Natural killer cell treated with Interleukin-12 subunit alpha and Interleukin-12 subunit beta and Interleukin-15 and Interleukin-18, amount 100 ng/mL, for 72 hours (primary cell): ENCODE measurements around the gene PRKAR1B. TPM values are rescaled to one million over a fixed set of nuclear protein-coding genes. Genes with fewer than 3 reads are reported as not detected.
A peak's percentile ranks its signal among the peaks of the same experiment; 100 is the strongest.

Experiments
- ATAC-seq, 2 donors: fragments of 150-1000 bp; cut with Tn5 transposase in 1 of 2; sonication (Bioruptor Pico), chemical (Tn5 transposase) in 1 of 2; 2 replicates each; pipeline ENCODE4 v1.10.0; 2021
- DNase-seq: peaks from one replicate; pipeline ENCODE4 v3.0.0; 2022; ENCODE audit warnings: low spot score
- H3K27ac Mint-ChIP-seq, 2 donors: 1 replicate in 1 of 2; 2 replicates in 1 of 2; pipeline ENCODE4 v1.8.0; 2022; ENCODE audit warnings: mixed read lengths in 2 of 2, mild to moderate bottlenecking in 1 of 2, moderate library complexity in 1 of 2
- H3K27me3 Mint-ChIP-seq, 2 donors: 1 replicate in 1 of 2; 2 replicates in 1 of 2; pipeline ENCODE4 v1.8.0; 2022; ENCODE audit warnings: mixed read lengths in 2 of 2
- H3K36me3 Mint-ChIP-seq: one replicate; pipeline ENCODE4 v1.8.0; 2022; ENCODE audit warnings: mixed read lengths
- H3K4me1 Mint-ChIP-seq, 2 donors: 1 replicate in 1 of 2; 2 replicates in 1 of 2; pipeline ENCODE4 v1.8.0; 2022; ENCODE audit warnings: low read depth in 2 of 2, mixed read lengths in 2 of 2, mild to moderate bottlenecking in 1 of 2
- H3K4me3 Mint-ChIP-seq: one replicate; pipeline ENCODE4 v1.8.0; 2022; ENCODE audit warnings: mixed read lengths
- H3K9me3 Mint-ChIP-seq: 2 replicates; pipeline ENCODE4 v1.8.0; 2022; ENCODE audit warnings: mixed read lengths
- total RNA-seq, 2 donors: library from RNA; stranded (reverse); gene quantifications; one replicate each; pipeline ENCODE4 v1.2.3, GENCODE V29; 2022

The PRKAR1B gene
- total RNA-seq, 2 donors from 2014 or later, result 9.8 to 31.9 TPM

DNA sequence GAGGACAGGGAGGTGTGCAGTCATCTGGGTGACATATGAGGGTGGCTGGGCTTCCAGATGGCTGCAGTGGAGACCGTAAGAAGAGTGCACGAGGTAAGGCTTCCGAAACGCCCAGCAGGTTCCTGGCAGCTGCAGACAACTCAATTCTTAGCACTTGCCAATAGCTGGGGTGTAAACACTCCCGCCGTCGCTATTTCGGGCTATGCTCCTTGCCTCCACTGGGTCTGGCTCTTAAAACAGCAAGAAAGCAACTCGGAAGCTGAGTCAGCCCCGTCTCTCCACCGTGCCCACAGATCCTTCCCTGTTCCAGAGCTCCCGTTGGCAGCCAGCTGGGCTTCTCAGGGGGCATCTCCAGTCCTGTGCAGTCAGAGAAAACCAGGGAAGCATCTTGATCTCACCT lies 201.3 kb downstream of the PRKAR1B start:
- ATAC-seq (no peak), DNase-seq (no peak)
- no peaks in the 10 kb centered on the region for H3K4me1 Mint-ChIP-seq
- no peak overlapping the region for H3K4me3 Mint-ChIP-seq
- no peak overlapping the region for H3K27ac Mint-ChIP-seq
- no peaks in the 10 kb centered on the region for H3K9me3 Mint-ChIP-seq
- no peaks in the 10 kb centered on the region for H3K36me3 Mint-ChIP-seq
- H3K27me3 Mint-ChIP-seq, result peaks cover 7 to 8% of the 10 kb centered on the region in 2 donors

GRCh38 chr7:524800-525199 lies 202.3 kb downstream of the PRKAR1B start:
- Mint-ChIP-seq H3K36me3 (no peaks in the 10 kb centered on the region), H3K4me3 (no peak overlapping the region), H3K27me3 (peaks cover 7 to 8% of the 10 kb centered on the region in 2 donors), H3K4me1 (no peaks in the 10 kb centered on the region), H3K9me3 (no peaks in the 10 kb centered on the region), H3K27ac (no peak overlapping the region)
- ATAC-seq (no peak), DNase-seq (no peak)

DNA sequence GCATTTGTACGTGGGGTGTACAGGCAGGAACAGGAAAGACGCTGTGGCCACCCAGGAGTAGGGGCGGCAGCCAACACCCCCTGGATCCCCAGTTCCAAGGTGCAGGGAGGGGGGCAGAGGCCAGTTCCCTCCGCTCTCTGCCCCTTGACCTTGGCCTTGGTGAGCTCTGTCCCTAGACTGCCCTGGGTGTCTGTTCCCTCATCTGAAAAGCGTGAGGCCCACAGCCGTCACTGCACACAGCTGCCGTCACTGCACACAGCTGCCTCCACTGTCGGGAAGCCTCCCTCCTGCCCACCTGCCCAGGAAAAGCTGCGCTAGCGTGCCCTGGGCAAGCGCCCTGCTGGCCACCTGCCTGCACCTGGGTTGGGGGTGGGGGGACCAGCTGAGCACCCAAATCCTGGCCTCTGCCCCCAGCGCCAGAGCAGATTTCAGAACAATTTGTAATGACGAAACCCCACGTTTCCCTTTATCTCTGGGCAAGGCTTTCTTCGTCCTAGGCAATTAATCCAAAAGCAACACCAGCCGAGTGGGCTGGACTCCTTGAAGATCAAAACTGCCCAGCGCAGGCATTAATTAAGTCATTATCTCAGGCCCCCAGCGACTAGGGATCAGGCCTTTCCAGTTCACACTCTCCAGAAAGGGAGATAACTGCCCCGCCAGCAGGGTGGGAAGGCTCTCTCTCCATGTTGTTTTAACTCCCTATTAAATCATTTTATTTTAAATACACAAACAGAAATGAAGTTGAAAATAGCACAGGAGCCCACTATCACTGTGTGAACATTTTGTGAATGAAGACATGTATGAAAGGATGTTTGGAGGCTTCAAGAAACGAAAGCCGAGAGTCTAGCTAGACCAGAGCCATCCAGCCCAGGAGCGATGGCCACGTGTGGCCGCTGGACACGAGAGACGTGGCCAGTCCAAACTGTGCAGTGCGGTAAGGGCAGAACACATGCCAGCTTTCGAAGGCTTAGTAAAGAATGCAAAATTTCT lies 203.4 kb downstream of the PRKAR1B start:
- no peak for DNase-seq
- Mint-ChIP-seq H3K27ac (no peak overlapping the region), H3K9me3 (no peaks in the 10 kb centered on the region), H3K4me1 (no peaks in the 10 kb centered on the region), H3K4me3 (peak overlapping the region; percentile 10), H3K27me3 (peaks cover 7 to 9% of the 10 kb centered on the region in 2 donors), H3K36me3 (no peaks in the 10 kb centered on the region)
- no peak for ATAC-seq

DNA sequence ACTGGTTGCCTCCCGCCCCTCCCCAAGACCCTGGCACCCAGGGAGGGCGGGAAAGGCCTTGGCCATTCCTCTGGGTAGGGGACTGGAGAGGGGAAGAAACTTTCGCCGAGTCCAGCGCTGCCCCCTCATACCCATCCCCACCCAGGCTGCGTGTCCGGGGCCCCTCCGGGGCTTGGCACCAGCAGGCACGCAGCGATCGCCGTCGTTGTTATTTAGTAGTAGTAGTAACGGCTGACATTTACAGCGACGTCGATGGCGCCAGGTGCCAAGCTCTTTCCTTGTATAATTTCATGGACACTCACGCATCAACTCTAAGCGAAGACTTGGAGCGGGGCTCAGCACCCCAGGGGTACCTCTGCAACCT lies 204.1 kb downstream of the PRKAR1B start:
- H3K4me1 Mint-ChIP-seq, result peaks cover 0 to 2% of the 10 kb centered on the region in 2 donors
- ATAC-seq (no peak), DNase-seq (no peak)
- H3K36me3 Mint-ChIP-seq, result no peaks in the 10 kb centered on the region
- H3K27me3 Mint-ChIP-seq, result peaks cover 7 to 12% of the 10 kb centered on the region in 2 donors
- no peak overlapping the region for H3K27ac Mint-ChIP-seq
- no peaks in the 10 kb centered on the region for H3K9me3 Mint-ChIP-seq
- H3K4me3 Mint-ChIP-seq, result peak overlapping the region; percentile 10

DNA sequence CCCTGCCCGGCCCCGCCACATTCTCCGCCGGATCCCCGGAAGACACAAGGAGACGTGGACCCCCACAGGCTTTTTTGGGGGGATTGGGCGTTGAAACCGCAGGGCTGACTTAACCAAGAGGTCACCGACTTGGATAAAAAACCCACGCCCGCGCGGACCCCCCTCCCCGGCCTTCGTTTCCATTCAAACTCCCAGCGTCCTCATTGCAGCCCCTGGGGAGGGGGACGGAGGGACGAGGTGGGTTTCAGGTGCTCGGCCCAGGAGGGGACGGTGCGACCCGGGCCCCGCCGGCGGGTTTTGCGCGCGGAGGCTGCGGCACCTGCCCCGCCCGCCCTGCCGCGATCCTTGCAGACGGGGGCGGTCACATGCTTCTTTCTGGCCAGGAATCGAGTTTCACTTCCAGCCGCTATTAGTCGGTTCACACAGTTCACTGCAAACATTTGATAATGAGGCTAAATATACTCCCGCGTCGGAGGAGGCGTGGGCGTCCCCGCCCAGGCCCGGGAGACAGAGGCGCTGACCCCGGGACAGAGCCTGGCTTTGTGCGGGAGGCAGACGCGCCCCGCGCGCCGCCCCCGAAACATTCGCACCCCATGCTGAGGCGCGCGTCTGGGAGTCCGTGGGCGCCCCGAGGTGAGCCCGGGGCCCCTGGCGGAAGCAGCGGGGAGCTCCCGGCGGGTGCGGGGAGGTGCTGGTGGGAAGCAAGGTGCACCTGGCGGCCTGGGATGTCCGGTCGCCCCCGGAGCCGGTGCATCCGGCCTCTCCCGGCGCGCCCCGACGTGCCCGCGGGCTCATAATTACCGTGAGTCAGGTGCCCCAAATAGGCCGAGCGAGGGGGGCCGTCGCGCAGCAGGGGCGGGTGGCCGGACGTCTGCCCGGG lies 204.8 kb downstream of the PRKAR1B start:
- H3K9me3 Mint-ChIP-seq, result no peaks in the 10 kb centered on the region
- H3K27me3 Mint-ChIP-seq, result peaks cover 7 to 15% of the 10 kb centered on the region in 2 donors
- no peak overlapping the region for H3K27ac Mint-ChIP-seq
- ATAC-seq, result no peak
- no peaks in the 10 kb centered on the region for H3K36me3 Mint-ChIP-seq
- no peak for DNase-seq
- H3K4me1 Mint-ChIP-seq, result peaks cover 0 to 4% of the 10 kb centered on the region in 2 donors
- no peak overlapping the region for H3K4me3 Mint-ChIP-seq

DNA sequence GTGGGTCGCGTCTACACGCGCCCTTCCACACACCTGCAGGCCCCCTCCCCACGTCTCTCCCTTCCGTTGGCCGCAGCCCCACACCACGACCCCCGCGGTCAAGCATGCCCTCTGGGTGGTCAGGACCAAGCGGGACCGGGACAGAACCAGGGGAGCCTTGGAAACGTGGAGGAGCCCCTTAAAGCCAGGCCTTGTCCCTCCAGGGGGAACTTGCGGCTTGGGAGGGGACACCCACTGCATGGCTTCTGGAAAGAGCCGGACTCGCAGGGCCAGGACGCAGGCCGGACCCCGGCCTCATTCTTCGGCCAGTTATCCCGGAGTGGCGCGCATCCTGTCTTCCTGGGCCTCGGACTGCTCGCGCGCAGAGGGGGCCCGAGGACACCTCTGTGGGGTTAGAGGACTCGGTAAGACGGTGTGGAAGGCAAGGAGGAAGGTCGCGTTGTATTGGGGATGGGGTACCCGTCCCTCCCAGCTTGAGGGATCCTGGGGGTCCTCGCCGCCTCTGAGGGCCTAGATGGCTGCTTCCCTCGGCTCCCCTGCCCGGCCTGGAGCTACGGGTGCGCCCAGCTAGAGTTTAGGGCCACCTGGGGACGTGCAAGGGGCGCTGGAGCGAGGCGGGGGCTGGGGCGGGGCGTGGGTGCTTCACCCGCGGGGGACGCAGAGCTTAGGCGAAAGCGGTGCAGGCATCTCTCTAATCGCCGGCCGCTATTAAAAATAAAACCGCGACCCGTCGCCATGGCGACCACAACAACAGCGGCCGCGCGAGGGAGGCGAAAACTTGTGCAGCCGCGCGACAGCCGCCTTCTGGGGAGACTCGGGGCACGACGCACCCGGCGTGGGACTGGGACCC lies 205.6 kb downstream of the PRKAR1B start:
- Mint-ChIP-seq H3K9me3 (no peaks in the 10 kb centered on the region), H3K36me3 (no peaks in the 10 kb centered on the region), H3K27ac (no peak overlapping the region), H3K4me1 (peaks cover 0 to 4% of the 10 kb centered on the region in 2 donors), H3K27me3 (peaks cover 7 to 15% of the 10 kb centered on the region in 2 donors), H3K4me3 (peak overlapping the region; percentile 10)
- ATAC-seq, result no peak
- DNase-seq, result no peak

GRCh38 chr7:520503-521161 lies 206.4 kb downstream of the PRKAR1B start:
- Mint-ChIP-seq H3K4me1 (peaks cover 0 to 4% of the 10 kb centered on the region in 2 donors), H3K4me3 (no peak overlapping the region), H3K36me3 (no peaks in the 10 kb centered on the region), H3K9me3 (no peaks in the 10 kb centered on the region), H3K27ac (no peak overlapping the region), H3K27me3 (peaks cover 7 to 18% of the 10 kb centered on the region in 2 donors)
- no peak for ATAC-seq
- DNase-seq, result no peak

- peaks cover 0 to 4% of the 10 kb centered on the region in 2 donors for H3K4me1 Mint-ChIP-seq
- peak; percentile 51 to 68 for ATAC-seq
- H3K27ac Mint-ChIP-seq, result no peak within 1 kb of the TSS
- H3K4me3 Mint-ChIP-seq, result peak within 1 kb of the TSS; percentile 80
- DNase-seq, result no peak
- no peaks in the 10 kb centered on the region for H3K36me3 Mint-ChIP-seq
- peaks cover 5 to 18% of the 10 kb centered on the region in 2 donors for H3K27me3 Mint-ChIP-seq
- H3K9me3 Mint-ChIP-seq, result no peaks in the 10 kb centered on the region
Measured at GRCh38 chr7:519484-520390, 207.3 kb downstream of the PRKAR1B start, which contains the start of gene PDGFA. Gene PDGFA (minus strand): TSS chr7:519846. CDS start chr7:519001, 845 bp downstream.

- Mint-ChIP-seq H3K4me3 (peak overlapping the region; percentile 80), H3K9me3 (no peaks in the 10 kb centered on the region), H3K27me3 (peaks cover 0 to 14% of the 10 kb centered on the region in 2 donors), H3K36me3 (no peaks in the 10 kb centered on the region), H3K4me1 (peaks cover 3 to 6% of the 10 kb centered on the region in 2 donors), H3K27ac (no peak overlapping the region)
- ATAC-seq (peak; percentile 32 to 61), DNase-seq (no peak)
Measured at GRCh38 chr7:518630-519483, 208.2 kb downstream of the PRKAR1B start.

- no peaks in the 10 kb centered on the region for H3K9me3 Mint-ChIP-seq
- peaks cover 8 to 9% of the 10 kb centered on the region in 2 donors for H3K4me1 Mint-ChIP-seq
- ATAC-seq (no peak), DNase-seq (no peak)
- H3K27ac Mint-ChIP-seq, result no peak overlapping the region
- peaks cover 0 to 16% of the 10 kb centered on the region in 2 donors for H3K27me3 Mint-ChIP-seq
- H3K4me3 Mint-ChIP-seq, result peak overlapping the region; percentile 80
- H3K36me3 Mint-ChIP-seq, result no peaks in the 10 kb centered on the region
Measured at GRCh38 chr7:517774-518629, 209.1 kb downstream of the PRKAR1B start.
